Peyer's patch (tissue), 4 donors: ENCODE results near the gene SAG.

Source experiments
- POLR2A ChIP-seq, 2 donors: fragments of 450-650 bp; IDR thresholded peaks; one replicate each; pipeline ENCODE4 v1.5.1; 2017; ENCODE audit warnings: antibody characterized with exemption in 2 of 2, mild to moderate bottlenecking in 2 of 2, moderate library complexity in 2 of 2
- TF ChIP-seq, protein P1 (sequence below), 6 experiments: fragments of 450-650 bp in 4 of 6; fragments of 200-600 bp in 2 of 6; sonication (generic) in 1 of 6; IDR thresholded peaks; one replicate each; pipeline ENCODE4 v1.5.1; 2017 to 2019; ENCODE audit warnings: antibody characterized with exemption in 6 of 6, mild to moderate bottlenecking in 3 of 6, moderate library complexity in 1 of 6

DNA sequence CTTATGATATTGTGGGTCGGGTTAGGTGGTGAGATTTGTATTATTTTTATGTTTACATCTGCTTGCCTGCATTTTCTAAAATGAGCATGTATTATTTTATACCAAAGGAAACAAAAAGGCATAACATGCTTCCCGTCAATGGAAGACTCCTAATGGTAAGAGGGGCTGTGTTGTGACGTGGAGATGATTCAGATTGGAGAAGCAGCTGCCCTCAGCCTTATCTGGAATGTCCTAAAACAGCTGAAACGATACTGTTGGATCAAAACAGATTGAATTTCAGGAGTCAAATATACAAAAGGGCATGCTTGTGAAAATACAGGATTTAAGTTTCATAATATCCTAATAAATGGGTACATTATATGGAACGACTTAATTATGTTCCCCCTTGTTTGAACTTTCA is 65.7 kb downstream of the SAG start:
- TF ChIP-seq, protein P1, sequence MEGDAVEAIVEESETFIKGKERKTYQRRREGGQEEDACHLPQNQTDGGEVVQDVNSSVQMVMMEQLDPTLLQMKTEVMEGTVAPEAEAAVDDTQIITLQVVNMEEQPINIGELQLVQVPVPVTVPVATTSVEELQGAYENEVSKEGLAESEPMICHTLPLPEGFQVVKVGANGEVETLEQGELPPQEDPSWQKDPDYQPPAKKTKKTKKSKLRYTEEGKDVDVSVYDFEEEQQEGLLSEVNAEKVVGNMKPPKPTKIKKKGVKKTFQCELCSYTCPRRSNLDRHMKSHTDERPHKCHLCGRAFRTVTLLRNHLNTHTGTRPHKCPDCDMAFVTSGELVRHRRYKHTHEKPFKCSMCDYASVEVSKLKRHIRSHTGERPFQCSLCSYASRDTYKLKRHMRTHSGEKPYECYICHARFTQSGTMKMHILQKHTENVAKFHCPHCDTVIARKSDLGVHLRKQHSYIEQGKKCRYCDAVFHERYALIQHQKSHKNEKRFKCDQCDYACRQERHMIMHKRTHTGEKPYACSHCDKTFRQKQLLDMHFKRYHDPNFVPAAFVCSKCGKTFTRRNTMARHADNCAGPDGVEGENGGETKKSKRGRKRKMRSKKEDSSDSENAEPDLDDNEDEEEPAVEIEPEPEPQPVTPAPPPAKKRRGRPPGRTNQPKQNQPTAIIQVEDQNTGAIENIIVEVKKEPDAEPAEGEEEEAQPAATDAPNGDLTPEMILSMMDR (IDR thresholded peaks at IDR 0.05): no peak
- no peak for TF ChIP-seq POLR2A (IDR thresholded peaks at IDR 0.05)
